NCI-H345 treated with DMSO at 0.1 percent for 48 hours (cell line): ENCODE results near the gene AP2B1.
A peak's percentile ranks its signal among the peaks of the same experiment; 100 is the strongest.
"Not testable (repeated sequence)": the region's sequence is repeated elsewhere in the genome, so short reads cannot be mapped to it uniquely, and the experiment has no call there.

ENCODE experiments used
- DNase-seq: peaks from one replicate; lab custom pipeline; 2025; ENCODE audit not compliant: unreplicated experiment; lab: John Stamatoyannopoulos, UW

AP2B1 gene

GRCh38 chr17:35569405-35569804, 17.7 kb upstream of the AP2B1 start:
- no peak for DNase-seq

GRCh38 chr17:35575759-35576158, 11.4 kb upstream of the AP2B1 start:
- DNase-seq, result no peak

- DNase-seq, result no peak
Measured at GRCh38 chr17:35577830-35578196, 9.3 kb upstream of the AP2B1 start.

- peak; percentile 82 for DNase-seq
Measured at GRCh38 chr17:35578197-35578928, 8.8 kb upstream of the AP2B1 start, which contains the start of gene PEX12. Gene PEX12, minus strand, starts transcription at chr17:35578571. Its CDS starts 550 bp downstream, at chr17:35578021.

- DNase-seq, result no peak
Measured at GRCh38 chr17:35578929-35579432, 8.1 kb upstream of the AP2B1 start.

GRCh38 chr17:35584061-35584460, 3.1 kb upstream of the AP2B1 start:
- DNase-seq, result no peak

- no peak for DNase-seq
Measured at GRCh38 chr17:35586569-35587073, 501 bp upstream of the AP2B1 start.

- DNase-seq, result no peak
Measured at GRCh38 chr17:35588196-35588920, 1.2 kb downstream of the AP2B1 start.

- DNase-seq, result no peak
Measured at GRCh38 chr17:35596072-35596471, 8.9 kb downstream of the AP2B1 start.

GRCh38 chr17:35596530-35597233, 9.6 kb downstream of the AP2B1 start:
- no peak for DNase-seq

GRCh38 chr17:35597604-35598003, 10.5 kb downstream of the AP2B1 start:
- DNase-seq, result no peak

- DNase-seq, result no peak
Measured at GRCh38 chr17:35603674-35604073, 16.6 kb downstream of the AP2B1 start.

- no peak for DNase-seq
Measured at GRCh38 chr17:35605678-35606077, 18.6 kb downstream of the AP2B1 start.

- DNase-seq, result no peak
Measured at GRCh38 chr17:35607239-35607847, 20.2 kb downstream of the AP2B1 start.

- no peak for DNase-seq
Measured at GRCh38 chr17:35609831-35610230, 22.7 kb downstream of the AP2B1 start.

GRCh38 chr17:35610746-35611145, 23.6 kb downstream of the AP2B1 start:
- not testable (repeated sequence) for DNase-seq

- peak; percentile 0 for DNase-seq
Measured at GRCh38 chr17:35612924-35613521, 25.9 kb downstream of the AP2B1 start.

GRCh38 chr17:35614810-35615209, 27.7 kb downstream of the AP2B1 start:
- DNase-seq, result no peak

GRCh38 chr17:35616536-35616935, 29.4 kb downstream of the AP2B1 start:
- DNase-seq, result no peak

GRCh38 chr17:35617505-35617904, 30.4 kb downstream of the AP2B1 start:
- no peak for DNase-seq

- no peak for DNase-seq
Measured at GRCh38 chr17:35618628-35619027, 31.5 kb downstream of the AP2B1 start.
